ENCODE measurements around the gene HS3ST1. TPM values are rescaled to one million over a fixed set of nuclear protein-coding genes. Genes with fewer than 3 reads are reported as not detected.

Gene HS3ST1
- total and polyA plus RNA-seq, 9 donors = 10.1 to 64.7 (median 35.9) TPM

GRCh38 chr4:11424000-11424399 lies 4.7 kb downstream of the HS3ST1 start:
- H3K27ac ChIP-seq = peak overlapping the region; percentile 21 to 71

GRCh38 chr4:11423465-11423864 lies 5.2 kb downstream of the HS3ST1 start:
- H3K4me1 ChIP-seq (ENCODE audit: insufficient read depth) = peaks cover 20% of the 10 kb centered on the region
- no peak for TF ChIP-seq CTCF (IDR thresholded peaks at IDR 0.05)
- TF ChIP-seq EP300 (IDR thresholded peaks at IDR 0.05) = no peak
- TF ChIP-seq POLR2A (IDR thresholded peaks at IDR 0.05) = no peak
- no peaks in the 10 kb centered on the region for H3K9me3 ChIP-seq
- H3K27ac ChIP-seq = peak overlapping the region in 1 of 2 donors; percentile 71
- H3K4me3 ChIP-seq = no peak overlapping the region
- peak in 3 of 5 donors; percentile 44 to 61 (median 49) for DNase-seq
- intact Hi-C loops (cut with DNase I) = loop anchor here in 2 of 4 donors (10.0 kb wide), 2 partner anchors 349 to 839 kb away; no protein-coding TSS in a partner anchor
- no peaks in the 10 kb centered on the region for H3K36me3 ChIP-seq
- H3K27me3 ChIP-seq = no peaks in the 10 kb centered on the region
- WGBS, 3 donors = 8 to 25% (median 18%) methylated on average over 6 of the region's 6 CpGs

More at GRCh38 chr4:11424000-11424399, 4.7 kb downstream of the HS3ST1 start:
- Histone ChIP-seq H3K36me3 (no peaks in the 10 kb centered on the region), H3K4me3 (no peak overlapping the region), H3K4me1 (ENCODE audit: insufficient read depth) (peaks cover 17% of the 10 kb centered on the region), H3K27me3 (no peaks in the 10 kb centered on the region), H3K9me3 (no peaks in the 10 kb centered on the region)
- intact Hi-C loops (cut with DNase I) = loop anchor here in 2 of 4 donors (10.0 kb wide), 2 partner anchors 349 to 839 kb away; no protein-coding TSS in a partner anchor
- TF ChIP-seq CTCF (IDR thresholded peaks at IDR 0.05) (peak in 1 of 3 donors; percentile 19), POLR2A (IDR thresholded peaks at IDR 0.05) (no peak)
- DNase-seq = peak; percentile 66 to 83 (median 76)
- WGBS, 3 donors = 7 to 14% (median 9%) methylated on average over 4 of the region's 4 CpGs

- WGBS, 3 donors = 24 to 41% (median 31%) methylated on average over 3 of the region's 3 CpGs
- Histone ChIP-seq H3K27me3 (no peaks in the 10 kb centered on the region), H3K4me3 (no peak overlapping the region), H3K27ac (peak overlapping the region in 1 of 2 donors; percentile 71), H3K36me3 (no peaks in the 10 kb centered on the region), H3K9me3 (no peaks in the 10 kb centered on the region), H3K4me1 (ENCODE audit: insufficient read depth) (peaks cover 32% of the 10 kb centered on the region)
- no peak for DNase-seq
- intact Hi-C loops (cut with DNase I) = loop anchor here in 2 of 4 donors (10.0 kb wide), 2 partner anchors 346 to 836 kb away; no protein-coding TSS in a partner anchor
- TF ChIP-seq POLR2A (IDR thresholded peaks at IDR 0.05) (no peak), CTCF (IDR thresholded peaks at IDR 0.05) (no peak), EP300 (IDR thresholded peaks at IDR 0.05) (no peak)
Observed at GRCh38 chr4:11421116-11421515, 7.6 kb downstream of the HS3ST1 start.

GRCh38 chr4:11420327-11420726 lies 8.4 kb downstream of the HS3ST1 start:
- Histone ChIP-seq H3K4me3 (no peak overlapping the region), H3K27ac (peak overlapping the region in 1 of 2 donors; percentile 71), H3K27me3 (no peaks in the 10 kb centered on the region), H3K4me1 (ENCODE audit: insufficient read depth) (peaks cover 33% of the 10 kb centered on the region), H3K9me3 (no peaks in the 10 kb centered on the region), H3K36me3 (no peaks in the 10 kb centered on the region)
- TF ChIP-seq EP300 (IDR thresholded peaks at IDR 0.05) = no peak
- TF ChIP-seq POLR2A (IDR thresholded peaks at IDR 0.05) = no peak
- no peak for TF ChIP-seq CTCF (IDR thresholded peaks at IDR 0.05)
- intact Hi-C loops (cut with DNase I) = loop anchor here in 2 of 4 donors (10.0 kb wide), 2 partner anchors 346 to 836 kb away; no protein-coding TSS in a partner anchor
- WGBS, 3 donors = 36 to 64% (median 39%) methylated on average over 8 of the region's 8 CpGs
- no peak for DNase-seq

All from ovary (tissue), 9 donors.